ENCODE results near the gene GAD2.

- TF ChIP-seq CTCF (IDR thresholded peaks at IDR 0.05; ENCODE audit: low read depth, low read length) = no peak
- TF ChIP-seq EZH2phosphoT487 (IDR thresholded peaks at IDR 0.05; ENCODE audit: low read depth) = no peak
These were observed 33.1 kb downstream of the GAD2 start for GRCh38 chr10:26249681-26250080.
